HG03064 (cell line): ENCODE results near the gene KIF9.
"Not testable (repeated sequence)": the region's sequence is repeated elsewhere in the genome, so short reads cannot be mapped to it uniquely, and the experiment has no call there.

ENCODE experiments used
- ATAC-seq: cut with Tn5 transposase; IDR thresholded peaks from one replicate; pipeline ENCODE4 v1.9.1; 2021; ENCODE audit warnings: low read depth; ENCODE audit not compliant: unreplicated experiment

Gene KIF9

GRCh38 chr3:47259114-47259513, 23.5 kb downstream of the KIF9 start:
- ATAC-seq, result no peak

- ATAC-seq, result not testable (repeated sequence)
Observed at GRCh38 chr3:47256331-47256730, 26.3 kb downstream of the KIF9 start.

- ATAC-seq, result no peak
Observed at GRCh38 chr3:47251689-47252088, 30.9 kb downstream of the KIF9 start.

- ATAC-seq, result not testable (repeated sequence)
Observed at GRCh38 chr3:47251085-47251484, 31.5 kb downstream of the KIF9 start.

GRCh38 chr3:47250309-47251060, 32.1 kb downstream of the KIF9 start:
- no peak for ATAC-seq

GRCh38 chr3:47247131-47248064, 35.2 kb downstream of the KIF9 start:
- ATAC-seq, result no peak

GRCh38 chr3:47245271-47245670, 37.3 kb downstream of the KIF9 start:
- no peak for ATAC-seq

GRCh38 chr3:47244531-47245100, 38.0 kb downstream of the KIF9 start:
- ATAC-seq, result no peak

- ATAC-seq, result no peak
Observed at GRCh38 chr3:47243419-47244147, 39.0 kb downstream of the KIF9 start.

GRCh38 chr3:47239929-47240328, 42.7 kb downstream of the KIF9 start:
- ATAC-seq, result no peak

- no peak for ATAC-seq
Observed at GRCh38 chr3:47238017-47238416, 44.6 kb downstream of the KIF9 start.

- ATAC-seq, result peak; percentile 67
Observed at GRCh38 chr3:47228088-47228487, 54.5 kb downstream of the KIF9 start.

GRCh38 chr3:47227678-47228077, 54.9 kb downstream of the KIF9 start:
- ATAC-seq, result peak; percentile 47

- ATAC-seq, result no peak
Observed at GRCh38 chr3:47225310-47225906, 57.2 kb downstream of the KIF9 start.

GRCh38 chr3:47223755-47224154, 58.8 kb downstream of the KIF9 start:
- ATAC-seq, result no peak

- ATAC-seq, result no peak
Observed at GRCh38 chr3:47221798-47222197, 60.8 kb downstream of the KIF9 start.

GRCh38 chr3:47210863-47211405, 71.7 kb downstream of the KIF9 start:
- ATAC-seq, result no peak

- not testable (repeated sequence) for ATAC-seq
Observed at GRCh38 chr3:47206022-47206421, 76.6 kb downstream of the KIF9 start.

- no peak for ATAC-seq
Observed at GRCh38 chr3:47204875-47205274, 77.7 kb downstream of the KIF9 start.

GRCh38 chr3:47202542-47202941, 80.1 kb downstream of the KIF9 start:
- ATAC-seq, result no peak
